GM18858 (cell line): ENCODE data around the gene SLC37A1.
A peak's percentile ranks its signal among the peaks of the same experiment; 100 is the strongest.

Source experiments
- ATAC-seq: cut with Tn5 transposase; IDR thresholded peaks from one replicate; pipeline ENCODE4 v1.9.1; 2021; ENCODE audit not compliant: unreplicated experiment

Gene SLC37A1

GRCh38 chr21:42478504-42478903, 35.1 kb upstream of the SLC37A1 start:
- peak; percentile 42 for ATAC-seq

- ATAC-seq, result no peak
Observed at GRCh38 chr21:42479582-42479981, 34.1 kb upstream of the SLC37A1 start.

- no peak for ATAC-seq
Observed at GRCh38 chr21:42480736-42481135, 32.9 kb upstream of the SLC37A1 start.

GRCh38 chr21:42481169-42481568, 32.5 kb upstream of the SLC37A1 start:
- ATAC-seq, result no peak

- no peak for ATAC-seq
Observed at GRCh38 chr21:42484966-42485365, 28.7 kb upstream of the SLC37A1 start.

GRCh38 chr21:42486072-42486471, 27.6 kb upstream of the SLC37A1 start:
- ATAC-seq, result no peak

- ATAC-seq, result no peak
Observed at GRCh38 chr21:42486531-42486930, 27.1 kb upstream of the SLC37A1 start.

GRCh38 chr21:42489006-42489563, 24.6 kb upstream of the SLC37A1 start:
- no peak for ATAC-seq

GRCh38 chr21:42489991-42490390, 23.7 kb upstream of the SLC37A1 start:
- no peak for ATAC-seq

- no peak for ATAC-seq
Observed at GRCh38 chr21:42490720-42491119, 22.9 kb upstream of the SLC37A1 start.

GRCh38 chr21:42491328-42491727, 22.3 kb upstream of the SLC37A1 start:
- ATAC-seq, result no peak

- no peak for ATAC-seq
Observed at GRCh38 chr21:42492201-42492600, 21.5 kb upstream of the SLC37A1 start.

GRCh38 chr21:42493109-42494060, 20.3 kb upstream of the SLC37A1 start:
- no peak for ATAC-seq

- no peak for ATAC-seq
Observed at GRCh38 chr21:42495027-42495426, 18.6 kb upstream of the SLC37A1 start.

GRCh38 chr21:42495765-42496119, 17.9 kb upstream of the SLC37A1 start:
- ATAC-seq, result peak; percentile 8

- peak; percentile 94 for ATAC-seq
Observed at GRCh38 chr21:42496120-42496838, 17.4 kb upstream of the SLC37A1 start, which contains the start of gene RSPH1. Gene RSPH1 (minus strand): TSS chr21:42496224. CDS start chr21:42496186, 38 bp downstream.

GRCh38 chr21:42496839-42497202, 16.8 kb upstream of the SLC37A1 start:
- no peak for ATAC-seq

- no peak for ATAC-seq
Observed at GRCh38 chr21:42498012-42498411, 15.6 kb upstream of the SLC37A1 start.

- no peak for ATAC-seq
Observed at GRCh38 chr21:42499444-42500112, 14.1 kb upstream of the SLC37A1 start.

- ATAC-seq, result no peak
Observed at GRCh38 chr21:42500225-42500624, 13.4 kb upstream of the SLC37A1 start.

- ATAC-seq, result no peak
Observed at GRCh38 chr21:42500736-42501135, 12.9 kb upstream of the SLC37A1 start.
